Measurements from ENCODE around the gene EME2.

DNA sequence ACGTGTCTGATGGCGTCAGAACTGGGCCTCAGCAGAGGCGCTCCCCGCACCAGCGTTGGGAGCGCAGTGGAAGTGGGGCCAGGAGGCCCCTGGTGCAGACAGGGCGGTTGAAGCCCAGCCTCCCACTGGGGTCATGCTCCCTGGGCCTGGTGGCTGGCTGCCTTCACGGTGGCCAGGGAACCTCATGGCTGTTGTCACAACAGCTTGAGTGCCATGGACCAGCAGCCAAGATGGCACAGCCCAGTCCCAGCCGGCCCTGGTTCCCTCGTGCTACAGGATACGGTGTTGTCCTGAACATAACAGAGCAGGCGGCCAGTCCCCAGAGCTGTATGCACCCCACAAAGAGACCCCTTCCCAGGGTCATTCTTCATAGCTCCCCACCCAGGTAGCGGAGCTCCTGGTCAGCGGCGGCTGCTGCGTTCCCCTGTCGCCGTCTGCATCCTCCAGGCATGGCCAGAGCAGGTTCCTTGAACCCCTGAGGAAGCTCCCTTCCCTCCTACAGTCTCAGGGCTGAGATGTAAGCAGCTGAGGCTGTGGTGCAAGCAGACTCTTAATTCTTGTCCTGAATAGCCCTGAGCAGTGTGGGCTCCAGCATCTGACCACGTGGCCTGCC is 31.0 kb upstream of the EME2 start:
- TF ChIP-seq, protein P1, sequence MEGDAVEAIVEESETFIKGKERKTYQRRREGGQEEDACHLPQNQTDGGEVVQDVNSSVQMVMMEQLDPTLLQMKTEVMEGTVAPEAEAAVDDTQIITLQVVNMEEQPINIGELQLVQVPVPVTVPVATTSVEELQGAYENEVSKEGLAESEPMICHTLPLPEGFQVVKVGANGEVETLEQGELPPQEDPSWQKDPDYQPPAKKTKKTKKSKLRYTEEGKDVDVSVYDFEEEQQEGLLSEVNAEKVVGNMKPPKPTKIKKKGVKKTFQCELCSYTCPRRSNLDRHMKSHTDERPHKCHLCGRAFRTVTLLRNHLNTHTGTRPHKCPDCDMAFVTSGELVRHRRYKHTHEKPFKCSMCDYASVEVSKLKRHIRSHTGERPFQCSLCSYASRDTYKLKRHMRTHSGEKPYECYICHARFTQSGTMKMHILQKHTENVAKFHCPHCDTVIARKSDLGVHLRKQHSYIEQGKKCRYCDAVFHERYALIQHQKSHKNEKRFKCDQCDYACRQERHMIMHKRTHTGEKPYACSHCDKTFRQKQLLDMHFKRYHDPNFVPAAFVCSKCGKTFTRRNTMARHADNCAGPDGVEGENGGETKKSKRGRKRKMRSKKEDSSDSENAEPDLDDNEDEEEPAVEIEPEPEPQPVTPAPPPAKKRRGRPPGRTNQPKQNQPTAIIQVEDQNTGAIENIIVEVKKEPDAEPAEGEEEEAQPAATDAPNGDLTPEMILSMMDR (IDR thresholded peaks at IDR 0.05; ENCODE audit: poor library complexity, severe bottlenecking), result no peak
- TF ChIP-seq, protein P2, sequence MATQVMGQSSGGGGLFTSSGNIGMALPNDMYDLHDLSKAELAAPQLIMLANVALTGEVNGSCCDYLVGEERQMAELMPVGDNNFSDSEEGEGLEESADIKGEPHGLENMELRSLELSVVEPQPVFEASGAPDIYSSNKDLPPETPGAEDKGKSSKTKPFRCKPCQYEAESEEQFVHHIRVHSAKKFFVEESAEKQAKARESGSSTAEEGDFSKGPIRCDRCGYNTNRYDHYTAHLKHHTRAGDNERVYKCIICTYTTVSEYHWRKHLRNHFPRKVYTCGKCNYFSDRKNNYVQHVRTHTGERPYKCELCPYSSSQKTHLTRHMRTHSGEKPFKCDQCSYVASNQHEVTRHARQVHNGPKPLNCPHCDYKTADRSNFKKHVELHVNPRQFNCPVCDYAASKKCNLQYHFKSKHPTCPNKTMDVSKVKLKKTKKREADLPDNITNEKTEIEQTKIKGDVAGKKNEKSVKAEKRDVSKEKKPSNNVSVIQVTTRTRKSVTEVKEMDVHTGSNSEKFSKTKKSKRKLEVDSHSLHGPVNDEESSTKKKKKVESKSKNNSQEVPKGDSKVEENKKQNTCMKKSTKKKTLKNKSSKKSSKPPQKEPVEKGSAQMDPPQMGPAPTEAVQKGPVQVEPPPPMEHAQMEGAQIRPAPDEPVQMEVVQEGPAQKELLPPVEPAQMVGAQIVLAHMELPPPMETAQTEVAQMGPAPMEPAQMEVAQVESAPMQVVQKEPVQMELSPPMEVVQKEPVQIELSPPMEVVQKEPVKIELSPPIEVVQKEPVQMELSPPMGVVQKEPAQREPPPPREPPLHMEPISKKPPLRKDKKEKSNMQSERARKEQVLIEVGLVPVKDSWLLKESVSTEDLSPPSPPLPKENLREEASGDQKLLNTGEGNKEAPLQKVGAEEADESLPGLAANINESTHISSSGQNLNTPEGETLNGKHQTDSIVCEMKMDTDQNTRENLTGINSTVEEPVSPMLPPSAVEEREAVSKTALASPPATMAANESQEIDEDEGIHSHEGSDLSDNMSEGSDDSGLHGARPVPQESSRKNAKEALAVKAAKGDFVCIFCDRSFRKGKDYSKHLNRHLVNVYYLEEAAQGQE (IDR thresholded peaks at IDR 0.05; ENCODE audit: borderline replicate concordance), result no peak
- TF ChIP-seq SMC3 (conservative IDR thresholded peaks at IDR 0.05; ENCODE audit: poor library complexity), result no peak
- no peak for TF ChIP-seq MXI1 (conservative IDR thresholded peaks at IDR 0.05; ENCODE audit: poor library complexity, severe bottlenecking)
- TF ChIP-seq EZH2 (IDR thresholded peaks at IDR 0.05; ENCODE audit: borderline replicate concordance, insufficient read depth, low read length, poor library complexity, severe bottlenecking), result no peak
- no peak for TF ChIP-seq POLR2AphosphoS5 (IDR thresholded peaks at IDR 0.05)
- no peak for TF ChIP-seq TAF1 (IDR thresholded peaks at IDR 0.05; ENCODE audit: low read depth)
- no peak for TF ChIP-seq EP300 (conservative IDR thresholded peaks at IDR 0.05; ENCODE audit: poor library complexity, severe bottlenecking)
- TF ChIP-seq RAD21 (conservative IDR thresholded peaks at IDR 0.05), result no peak
